H1 (cell line): ENCODE measurements around the gene MBOAT2. TPM values are rescaled to one million over a fixed set of nuclear protein-coding genes. Genes with fewer than 3 reads are reported as not detected.

Experiments used
- CTCF ChIA-PET: fragments of 300-600 bp; sonication (Branson Sonifier 250); formaldehyde crosslinking; loops from one replicate; lab custom pipeline; 2021; ENCODE audit not compliant: partially characterized antibody; lab: Charles Lee
- POLR2A ChIA-PET: fragments of 300-600 bp; sonication (Branson Sonifier 250); formaldehyde crosslinking; loops from one replicate; lab custom pipeline; 2021; ENCODE audit warnings: inconsistent platforms; ENCODE audit not compliant: partially characterized antibody; lab: Charles Lee
- DNase-seq, 2 experiments: peaks; one replicate each; pipeline versions ENCODE4 v3.0.0 to v3.0.0-alpha.2; 2010 to 2022; ENCODE audit warnings: low spot score in 2 of 2, low read depth in 1 of 2, mixed read lengths in 1 of 2
- FAIRE-seq: peaks from 2 replicates; lab custom pipeline; 2011; peaks lifted over from hg19 to GRCh38; lab: Jason Lieb, UNC
- H2AFZ ChIP-seq: 2 replicates; pipeline ENCODE4 v1.8.1; 2012; ENCODE audit warnings: low read length, inconsistent platforms
- H2AK5ac ChIP-seq: 2 replicates; pipeline ENCODE4 v1.6.1; 2013; ENCODE audit warnings: low read depth, low read length
- H2BK120ac ChIP-seq: replicated peaks from 2 replicates; pipeline ENCODE3; 2013; ENCODE audit warnings: low read depth, low read length, inconsistent platforms
- H2BK12ac ChIP-seq: 2 replicates; pipeline ENCODE4 v1.6.1; 2013; ENCODE audit warnings: low read depth, low read length
- H2BK15ac ChIP-seq: 2 replicates; pipeline ENCODE4 v1.6.1; 2013; ENCODE audit warnings: low read length
- H2BK20ac ChIP-seq: 2 replicates; pipeline ENCODE4 v1.6.1; 2013; ENCODE audit warnings: low read length
- H2BK5ac ChIP-seq: 2 replicates; pipeline ENCODE4 v1.6.1; 2013; ENCODE audit warnings: low read depth, low read length
- H3K14ac ChIP-seq: 2 replicates; pipeline ENCODE4 v1.6.1; 2013; ENCODE audit warnings: inconsistent platforms; ENCODE audit not compliant: insufficient read length
- H3K18ac ChIP-seq: 2 replicates; pipeline ENCODE4 v1.6.1; 2013; ENCODE audit warnings: low read length; ENCODE audit errors: extremely low read depth
- H3K23ac ChIP-seq: 2 replicates; pipeline ENCODE4 v1.6.1; 2013; ENCODE audit warnings: inconsistent platforms; ENCODE audit not compliant: insufficient read length
- H3K23me2 ChIP-seq: 2 replicates; pipeline ENCODE4 v1.6.1; 2013; ENCODE audit warnings: low read depth, low read length
- H3K27ac ChIP-seq: 2 replicates; pipeline ENCODE4 v1.6.1; 2011; ENCODE audit warnings: low read depth, low read length, inconsistent platforms
- H3K27me3 ChIP-seq, 4 experiments: replicated peaks in 1 of 4; 1 replicate in 1 of 4; 2 replicates in 3 of 4; pipeline versions ENCODE4 v1.6.1 to v1.8.1; 2011 to 2013; ENCODE audit warnings: low read length in 3 of 4, mild to moderate bottlenecking in 3 of 4, inconsistent platforms in 2 of 4, mixed read lengths in 2 of 4, moderate library complexity in 1 of 4; ENCODE audit not compliant: control insufficient read depth in 3 of 4, insufficient read depth in 3 of 4; ENCODE audit errors: extremely low read depth in 1 of 4
- H3K36me3 ChIP-seq, 4 experiments: 2 replicates each; pipeline versions ENCODE4 v1.6.1 to v1.8.1; 2011 to 2013; ENCODE audit warnings: mild to moderate bottlenecking in 4 of 4, low read length in 3 of 4, moderate library complexity in 2 of 4, control low read depth in 1 of 4, inconsistent platforms in 1 of 4; ENCODE audit not compliant: insufficient read depth in 4 of 4, control insufficient read depth in 2 of 4
- H3K4ac ChIP-seq: replicated peaks from 2 replicates; pipeline ENCODE3; 2013; ENCODE audit warnings: low read length, low read depth, mixed read lengths, inconsistent platforms; ENCODE audit not compliant: insufficient read length
- H3K4me1 ChIP-seq, 4 experiments: replicated peaks in 1 of 4; 1 replicate in 1 of 4; 2 replicates in 3 of 4; pipeline versions ENCODE4 v1.6.1 to v1.8.1; 2011 to 2013; ENCODE audit warnings: low read length in 3 of 4, inconsistent platforms in 2 of 4, mixed read lengths in 1 of 4; ENCODE audit not compliant: insufficient read depth in 4 of 4, control insufficient read depth in 3 of 4
- H3K4me2 ChIP-seq, 2 experiments: 2 replicates each; pipeline versions ENCODE4 v1.6.1 to v1.8.1; 2011 to 2013; ENCODE audit warnings: low read depth in 2 of 2, low read length in 2 of 2, control low read depth in 1 of 2, inconsistent platforms in 1 of 2, mild to moderate bottlenecking in 1 of 2; ENCODE audit not compliant: insufficient read depth in 1 of 2
- H3K4me3 ChIP-seq, 4 experiments: fragments of 200-600, 300-600 bp in 1 of 4; sonication (generic), shearing (Covaris generic), sonication (Bioruptor Twin) in 1 of 4; 2 replicates each; pipeline versions ENCODE4 v1.5.1 to v1.8.1; 2011 to 2016; ENCODE audit warnings: low read length in 4 of 4, low read depth in 3 of 4, control low read depth in 2 of 4, inconsistent platforms in 2 of 4, mild to moderate bottlenecking in 2 of 4, mixed read lengths in 1 of 4, moderate library complexity in 1 of 4; ENCODE audit not compliant: insufficient read depth in 2 of 4; ENCODE audit errors: extremely low read depth in 1 of 4
- H3K56ac ChIP-seq: replicated peaks from 2 replicates; pipeline ENCODE3; 2013; ENCODE audit warnings: low read depth, mild to moderate bottlenecking, mixed read lengths, low read length, inconsistent platforms; ENCODE audit not compliant: insufficient read length
- H3K79me1 ChIP-seq: 2 replicates; pipeline ENCODE4 v1.6.1; 2013; ENCODE audit warnings: low read depth, low read length, control low read depth
- H3K79me2 ChIP-seq, 2 experiments: 2 replicates each; pipeline versions ENCODE4 v1.6.1 to v1.8.1; 2012 to 2013; ENCODE audit warnings: low read length in 2 of 2, mild to moderate bottlenecking in 2 of 2, inconsistent platforms in 1 of 2; ENCODE audit not compliant: insufficient read depth in 2 of 2, control insufficient read depth in 1 of 2
- H3K9ac ChIP-seq, 4 experiments: replicated peaks in 1 of 4; 1 replicate in 1 of 4; 2 replicates in 3 of 4; pipeline versions ENCODE4 v1.6.1 to v1.8.1; 2011 to 2013; ENCODE audit warnings: low read depth in 3 of 4, low read length in 3 of 4, control low read depth in 2 of 4, mild to moderate bottlenecking in 2 of 4, moderate library complexity in 2 of 4, inconsistent platforms in 1 of 4; ENCODE audit errors: extremely low read depth in 1 of 4
- H3K9me3 ChIP-seq, 2 experiments: 2 replicates each; pipeline versions ENCODE4 v1.6.1 to v1.8.1; 2012 to 2013; ENCODE audit warnings: mild to moderate bottlenecking in 2 of 2, moderate library complexity in 2 of 2, control low read depth in 1 of 2, inconsistent platforms in 1 of 2, low read depth in 1 of 2, low read length in 1 of 2, mixed read lengths in 1 of 2; ENCODE audit not compliant: insufficient read depth in 2 of 2
- H4K20me1 ChIP-seq, 2 experiments: replicated peaks in 1 of 2; 2 replicates each; pipeline versions ENCODE3 to v1.8.1; 2011 to 2013; ENCODE audit warnings: inconsistent platforms in 2 of 2, low read length in 2 of 2, mild to moderate bottlenecking in 1 of 2; ENCODE audit not compliant: insufficient read depth in 2 of 2, control insufficient read depth in 1 of 2
- H4K5ac ChIP-seq: 2 replicates; pipeline ENCODE4 v1.6.1; 2013; ENCODE audit warnings: low read length, low read depth, mixed read lengths, inconsistent platforms; ENCODE audit not compliant: insufficient read length
- H4K8ac ChIP-seq: 2 replicates; pipeline ENCODE4 v1.8.0; 2013; ENCODE audit warnings: mild to moderate bottlenecking, moderate library complexity, low read length, inconsistent platforms; ENCODE audit not compliant: insufficient read depth; ENCODE audit errors: extremely low read depth
- H4K91ac ChIP-seq: replicated peaks from 2 replicates; pipeline ENCODE3; 2013; ENCODE audit warnings: low read length, mixed read lengths, inconsistent platforms; ENCODE audit not compliant: insufficient read length
- ATF2 ChIP-seq: IDR thresholded peaks from 2 replicates; pipeline ENCODE4 v1.6.1; 2012; ENCODE audit warnings: low read length, inconsistent platforms
- BRCA1 ChIP-seq: IDR thresholded peaks from 2 replicates; pipeline ENCODE4 v1.6.1; 2012; ENCODE audit warnings: low read depth, low read length, improper control_type of control experiment
- HDAC6 ChIP-seq: IDR thresholded peaks from one replicate; pipeline ENCODE4 v1.7.1; 2012; ENCODE audit warnings: low read depth, mild to moderate bottlenecking, inconsistent platforms, low read length, moderate library complexity
- YY1 ChIP-seq: IDR thresholded peaks from 2 replicates; pipeline ENCODE4 v1.6.1; 2011; ENCODE audit warnings: low read depth, mild to moderate bottlenecking, low read length
- WGBS, 2 experiments: shearing (Covaris generic) in 1 of 2; methylation state at CpG; one replicate each; pipeline versions ENCODE4 v1.1.6 to v1.1.7; 2013 to 2015; ENCODE audit warnings: low lambda C conversion rate in 2 of 2, mixed read lengths in 2 of 2, inconsistent platforms in 1 of 2, low coverage in 1 of 2, missing lambda C conversion rate in 1 of 2; ENCODE audit not compliant: insufficient replicate concordance in 2 of 2, insufficient coverage in 1 of 2, insufficient read length in 1 of 2; ENCODE audit errors: extremely low coverage in 1 of 2, missing lambda C conversion rate in 1 of 2; 5-methylcytosine and 5-hydroxymethylcytosine counted together
- polyA plus RNA-seq, 7 experiments: library from polyadenylated mRNA; depleted of rRNA in 3 of 7; stranded (reverse) in 5 of 7; unstranded in 2 of 7; fragments of >200 nt in 5 of 7; fragments of 200-250 nt in 2 of 7; gene quantifications; 1 replicate in 5 of 7; 2 replicates in 1 of 7; 4 replicates in 1 of 7; pipeline versions ENCODE4 v1.2.1 to v1.2.3, GENCODE V29; 2011 to 2013; ENCODE audit warnings: missing spikeins in 2 of 7, mixed read lengths in 2 of 7
- total RNA-seq: library from RNA; stranded (reverse); fragmentation: NEBNext Ultra II Directional; extraction: Animal tissue kit (Norgen Biotek cat#: 25700); gene quantifications from 2 replicates; pipeline ENCODE4 v1.2.1, GENCODE V29; 2021

MBOAT2 gene
- total and polyA plus RNA-seq, 2 of the 8 experiments (the other 6 are each of a cell fraction or from before 2014, with no cell fraction given), result 11.2 to 23.4 TPM

DNA sequence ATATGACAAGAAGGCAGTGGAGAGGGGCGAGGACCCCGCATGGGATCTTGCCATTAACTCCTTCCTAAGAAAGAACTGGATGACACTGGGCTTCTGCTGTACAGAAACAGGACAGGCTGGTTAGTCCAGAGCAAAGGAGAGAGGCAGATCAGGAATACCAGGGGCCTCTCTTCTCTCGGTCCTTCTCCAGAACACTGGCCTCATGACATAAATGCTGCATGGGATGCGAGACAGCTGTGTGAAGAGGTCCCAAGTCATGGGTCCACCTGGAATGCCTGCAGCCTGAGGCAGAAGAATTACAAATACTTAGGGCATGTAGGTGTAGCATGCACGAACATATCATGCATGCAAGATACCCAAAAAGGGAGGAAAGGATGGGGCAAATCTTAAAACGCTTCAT, 9.1 kb downstream of the MBOAT2 start:
- Histone ChIP-seq H3K79me1 (peaks cover 3% of the 10 kb centered on the region; the same call in 1 of the 2 replicates), H3K4ac (no peak overlapping the region), H2BK5ac (no peak overlapping the region), H4K91ac (no peak overlapping the region), H3K23ac (no peak overlapping the region), H3K23me2 (no peaks in the 10 kb centered on the region), H3K4me3 (no peak overlapping the region), H3K9me3 (no peaks in the 10 kb centered on the region), H2BK120ac (no peak overlapping the region), H2BK12ac (no peak overlapping the region), H3K9ac (no peak overlapping the region), H3K4me2 (no peak overlapping the region), H4K8ac (no peak overlapping the region), H3K27me3 (no peaks in the 10 kb centered on the region), H2AFZ (no peak overlapping the region), H2BK15ac (no peak overlapping the region), H4K20me1 (peaks cover 0 to 4% of the 10 kb centered on the region in 2 experiments), H2AK5ac (no peak overlapping the region), H3K79me2 (peaks cover 0 to 71% of the 10 kb centered on the region in 2 experiments; a peak in 2 of 4 replicates), H3K18ac (no peak overlapping the region), H3K27ac (no peak overlapping the region), H3K36me3 (no peaks in the 10 kb centered on the region), H3K14ac (no peak overlapping the region), H2BK20ac (no peak overlapping the region), H3K4me1 (peaks cover 3 to 7% (median 3%) of the 10 kb centered on the region in 4 experiments; a peak in 6 of 7 replicates), H3K56ac (no peak overlapping the region), H4K5ac (no peak overlapping the region)
- CTCF ChIA-PET, result interaction anchor here (1.1 to 1.7 kb wide), 2 partner anchors 8 to 117 kb away, joined by 3 to 9 read pairs; no protein-coding TSS in a partner anchor
- POLR2A ChIA-PET, result interaction anchor here (0.6 to 2.6 kb wide), 3 partner anchors 8 to 10 kb away, joined by 3 to 8 read pairs (median 4); partner anchors contain the start of gene MBOAT2
- no peak for FAIRE-seq
- no peak for DNase-seq
- 89% methylated on average over 6 of the region's 6 CpGs; no CpG with 5 or more reads in 1 of the 2 experiments for WGBS, 2 experiments
- TF ChIP-seq ATF2 (no peak), YY1 (no peak), BRCA1 (no peak), HDAC6 (no peak)
